Measurements from ENCODE around the gene MTPN.
A peak's percentile ranks its signal among the peaks of the same experiment; 100 is the strongest.

The MTPN gene

DNA sequence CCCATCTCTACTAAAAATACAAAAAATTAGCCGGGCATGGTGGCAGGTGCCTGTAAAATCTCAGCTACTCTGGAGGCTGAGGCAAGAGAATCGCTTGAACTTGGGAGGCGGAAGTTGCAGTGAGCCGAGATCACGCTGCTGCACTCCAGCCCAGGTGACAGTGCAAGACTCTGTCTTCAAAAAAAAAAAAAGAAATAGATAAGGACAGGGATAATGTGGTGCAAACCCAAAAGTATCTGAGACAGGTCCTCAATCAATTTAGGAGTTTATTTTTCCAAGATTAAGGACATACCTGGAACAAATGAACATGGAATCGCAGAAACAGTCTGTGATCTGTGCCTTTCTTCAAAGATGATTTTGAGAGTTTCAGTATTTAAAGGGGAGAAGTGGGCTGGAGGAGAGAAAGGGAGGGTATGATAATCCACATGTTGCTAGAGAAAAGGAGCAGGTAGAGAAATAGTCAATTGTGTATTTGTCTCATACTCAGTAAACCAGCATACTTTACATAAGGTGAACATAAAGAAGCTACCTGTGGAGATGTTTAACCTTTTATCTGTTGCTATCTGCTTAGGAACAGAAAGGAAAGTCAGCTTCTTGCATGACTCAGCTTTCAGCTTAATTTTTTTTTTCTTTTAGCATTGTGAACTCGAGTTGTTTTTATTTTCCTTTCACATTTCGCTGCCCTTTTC, 4.9 kb upstream of the MTPN start:
- no peak for DNase-seq (ENCODE audit: low spot score)

DNA sequence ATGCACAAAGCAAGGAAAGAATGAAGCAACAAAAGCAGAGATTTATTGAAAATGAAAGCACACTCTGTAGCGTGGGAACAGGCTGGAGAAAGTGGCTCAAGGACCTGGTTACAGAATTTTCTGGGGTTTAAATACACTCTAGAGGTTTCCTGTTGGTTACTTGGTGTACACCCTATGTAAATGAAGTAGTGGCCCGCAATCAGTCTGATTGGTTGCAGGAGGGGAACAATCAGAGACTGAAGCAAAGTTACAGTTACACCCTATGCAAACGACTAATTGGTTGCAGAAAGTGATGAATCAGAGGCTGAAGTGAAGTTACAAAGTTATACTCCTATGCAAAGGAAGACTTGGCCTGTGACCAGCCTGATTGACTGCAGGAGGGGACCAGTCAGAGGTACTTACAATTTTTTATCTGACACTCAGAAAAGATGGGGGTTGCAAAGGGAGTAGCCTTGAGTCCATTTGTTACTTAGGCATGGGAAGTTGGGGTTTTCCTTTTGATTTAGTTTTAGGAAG, 3.6 kb upstream of the MTPN start:
- DNase-seq (ENCODE audit: low spot score), result peak; percentile 11

DNA sequence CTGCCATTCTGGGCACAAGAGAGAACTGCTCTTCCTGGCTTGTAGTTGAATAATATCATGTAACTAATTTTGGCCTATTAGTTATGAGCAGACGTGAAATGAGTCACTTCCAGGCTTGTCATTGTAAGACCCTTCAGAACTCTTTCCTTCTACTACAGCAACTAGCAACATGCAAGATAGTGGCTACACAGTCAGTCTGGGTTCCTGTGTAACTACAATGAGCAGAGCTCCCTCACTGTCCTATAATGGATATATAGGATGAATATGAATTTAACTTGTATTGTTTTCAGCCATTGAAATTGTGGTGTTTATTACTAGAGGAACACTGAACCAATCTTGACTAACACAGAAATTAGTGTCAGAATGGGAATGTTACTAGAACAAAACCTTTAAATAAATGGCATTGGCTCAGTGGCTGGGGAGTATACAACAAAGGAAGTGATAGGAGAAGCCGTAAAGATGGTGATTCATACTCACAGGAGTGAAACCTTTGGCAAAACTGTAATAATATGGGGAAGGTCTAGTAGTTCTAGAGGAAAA, 2.9 kb upstream of the MTPN start:
- DNase-seq (ENCODE audit: low spot score), result no peak

DNA sequence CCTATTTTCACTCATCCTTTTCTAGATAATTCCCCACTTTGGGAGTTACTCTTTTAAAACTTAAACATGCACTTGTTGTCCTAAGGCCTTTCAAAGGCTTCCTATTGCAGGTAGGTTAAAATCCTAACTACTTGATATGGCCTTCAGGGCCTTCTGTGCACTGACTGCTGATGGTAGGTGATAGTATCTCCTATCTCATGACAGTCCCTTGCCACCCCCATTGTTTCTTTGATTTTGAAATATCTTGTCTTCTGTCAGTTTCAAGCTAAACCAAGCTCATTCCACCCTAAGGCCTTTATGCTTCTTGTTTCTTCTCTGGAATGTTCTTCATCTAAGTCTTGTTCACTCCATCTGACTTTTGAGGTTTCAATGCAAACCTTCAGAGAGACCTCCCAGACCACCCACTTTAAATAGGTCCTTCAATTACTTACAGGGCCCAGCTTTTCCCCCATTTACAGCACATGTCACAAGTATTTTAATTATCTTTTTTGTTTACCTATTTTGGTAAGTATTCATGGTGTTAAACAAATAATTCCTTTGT, 2.4 kb upstream of the MTPN start:
- DNase-seq (ENCODE audit: low spot score), result no peak

DNA sequence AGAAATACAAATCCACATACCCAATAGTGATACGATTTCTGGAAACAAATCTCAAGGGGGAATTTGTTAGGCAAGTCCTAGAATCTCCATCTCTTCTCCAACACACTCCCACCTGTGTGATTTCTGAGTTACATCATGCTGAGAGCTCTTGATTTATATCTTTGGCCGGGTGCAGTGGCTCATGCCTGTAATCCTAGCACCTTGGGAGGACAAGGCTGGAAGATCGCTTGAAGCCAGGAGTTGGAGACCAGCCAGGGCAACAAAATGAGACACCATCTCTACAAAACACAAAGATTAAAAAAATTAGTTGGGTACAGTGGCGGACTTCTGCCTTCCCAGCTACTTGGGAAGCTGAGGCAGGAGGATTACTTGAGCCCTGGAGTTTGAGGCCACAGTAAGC, 1.5 kb upstream of the MTPN start:
- DNase-seq (ENCODE audit: low spot score), result no peak

DNA sequence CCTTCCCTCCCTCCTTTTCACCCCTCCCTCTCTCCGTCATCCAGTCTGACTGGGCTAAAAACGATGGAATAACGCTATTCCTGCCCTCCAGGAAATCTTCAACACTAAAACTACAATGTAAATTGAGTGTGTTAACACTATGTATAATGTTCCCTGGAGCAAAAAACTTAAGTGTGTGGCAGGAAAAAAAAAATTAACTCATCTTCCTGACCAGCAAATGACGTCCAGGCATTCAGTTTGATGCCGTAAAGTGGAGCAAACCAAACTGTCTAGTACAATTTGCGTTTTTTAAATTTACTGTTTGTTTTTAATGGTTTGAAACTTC, 545 bp upstream of the MTPN start:
- DNase-seq (ENCODE audit: low spot score), result no peak

DNA sequence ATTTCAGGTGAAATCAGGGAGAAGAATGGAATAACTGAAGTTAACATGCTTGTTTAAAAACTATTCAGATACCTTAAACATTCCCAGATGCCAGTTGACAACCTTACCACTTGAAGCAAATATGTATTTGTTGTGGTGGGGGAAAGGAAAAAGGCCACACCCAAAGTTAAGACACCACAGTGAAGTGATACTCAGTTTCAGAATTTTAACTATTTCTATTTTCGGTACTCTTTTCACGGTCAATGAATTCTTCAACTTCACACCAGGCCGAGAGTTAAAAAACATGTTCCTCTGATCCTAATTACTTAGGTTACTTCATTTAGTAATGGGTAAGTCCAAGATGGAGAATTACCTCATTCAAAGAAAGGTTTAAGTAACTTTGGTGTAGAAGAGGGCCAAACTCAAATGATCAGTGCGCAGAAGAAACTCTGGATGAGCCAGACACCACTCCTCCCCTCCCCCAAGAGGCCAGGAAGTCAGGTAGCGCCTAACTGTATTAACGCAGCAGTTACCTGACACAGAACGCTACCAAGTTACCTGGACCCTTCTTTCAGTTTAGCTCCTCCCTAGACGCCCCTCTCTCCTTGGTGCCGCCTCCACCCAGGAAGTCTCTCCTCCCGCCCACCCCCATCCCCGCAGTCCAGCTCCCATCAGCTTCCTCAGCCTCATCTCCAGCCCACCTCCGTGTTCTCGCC, 700 bp downstream of the MTPN start:
- no peak for DNase-seq (ENCODE audit: low spot score)

DNA sequence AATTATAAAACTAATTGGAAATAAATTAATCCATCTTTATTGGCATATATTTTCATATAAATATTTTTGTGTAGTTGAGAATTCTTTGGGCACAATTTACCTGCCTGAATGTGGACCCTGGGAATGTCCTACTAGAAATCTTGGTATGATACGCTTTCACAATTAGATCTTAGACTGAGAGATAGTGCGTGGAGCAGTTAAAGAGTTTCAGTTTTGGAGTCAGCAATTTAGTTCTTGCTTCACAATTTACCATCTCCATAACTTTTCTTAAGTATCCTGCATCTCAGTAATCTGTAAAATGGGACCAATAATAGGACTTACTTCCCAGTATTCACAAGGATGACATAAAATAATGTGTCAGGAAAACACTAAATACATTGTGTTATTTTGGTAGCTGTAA, 2.0 kb downstream of the MTPN start:
- no peak for DNase-seq (ENCODE audit: low spot score)

DNA sequence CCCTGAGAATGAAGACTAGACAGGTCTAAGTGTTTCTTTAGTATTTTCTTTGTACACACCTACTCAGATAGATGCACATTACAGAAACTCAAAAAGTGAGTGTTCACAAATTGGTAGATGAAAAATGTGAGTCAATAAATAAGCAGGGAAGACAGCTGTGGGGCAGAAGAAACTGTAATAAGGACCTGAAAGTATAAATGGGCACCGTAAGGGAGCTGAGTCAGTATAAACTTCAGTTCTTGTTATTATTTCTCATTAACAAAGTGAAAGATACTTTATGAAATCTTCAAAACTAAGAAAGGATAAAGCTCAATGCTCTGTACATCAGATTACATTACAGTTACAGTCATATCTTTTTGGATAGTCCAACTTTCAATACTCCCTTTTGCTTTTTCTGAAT, 2.5 kb downstream of the MTPN start:
- DNase-seq (ENCODE audit: low spot score), result no peak

DNA sequence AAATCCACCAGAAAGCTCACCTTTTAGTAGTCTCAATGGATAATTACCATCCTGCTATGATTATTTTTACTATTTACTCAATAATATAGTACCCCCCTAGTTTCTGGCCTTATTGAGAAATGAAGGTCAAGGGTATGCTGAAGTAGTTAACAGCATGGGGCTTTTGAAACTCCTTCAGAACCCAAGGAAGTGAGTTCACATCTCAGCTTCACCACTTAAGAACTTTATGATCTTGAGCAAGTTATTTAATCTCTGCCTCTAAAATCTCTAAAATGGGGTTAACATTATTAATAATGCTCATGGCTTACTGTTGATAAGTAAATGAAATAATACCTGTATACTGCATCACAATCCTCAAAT, 5.8 kb downstream of the MTPN start:
- no peak for DNase-seq (ENCODE audit: low spot score)

DNA sequence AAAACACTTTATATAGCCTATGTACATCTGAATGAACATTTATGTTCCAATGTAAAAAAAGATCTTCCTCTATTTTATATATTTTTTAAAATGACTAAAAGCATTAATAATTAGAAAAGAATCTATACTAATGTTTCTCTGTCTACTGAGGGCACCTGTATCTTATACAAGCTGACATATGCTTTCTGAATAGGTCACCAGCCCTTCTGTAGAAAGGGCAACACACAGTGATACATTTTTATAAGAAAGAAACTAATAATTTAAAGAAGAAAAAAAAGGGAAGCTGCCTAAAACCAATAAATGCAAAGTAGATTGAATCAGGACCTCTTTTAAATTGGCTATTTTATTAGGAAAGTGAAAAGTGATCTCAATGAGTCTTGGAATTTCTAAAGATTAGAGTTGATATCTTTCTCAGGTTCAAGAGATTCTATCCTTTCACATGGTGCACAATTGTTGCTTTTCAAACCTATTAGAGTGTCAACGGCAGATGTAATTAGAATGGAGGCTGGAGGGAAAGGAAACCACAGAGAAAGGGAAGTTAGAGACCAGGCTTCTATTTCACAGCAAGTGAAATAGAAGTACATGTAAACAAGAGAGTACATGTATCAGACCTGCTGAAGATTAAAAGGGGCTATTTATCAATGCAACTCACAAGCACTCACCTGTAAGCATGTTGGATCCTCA, 6.3 kb downstream of the MTPN start:
- no peak for DNase-seq (ENCODE audit: low spot score)

DNA sequence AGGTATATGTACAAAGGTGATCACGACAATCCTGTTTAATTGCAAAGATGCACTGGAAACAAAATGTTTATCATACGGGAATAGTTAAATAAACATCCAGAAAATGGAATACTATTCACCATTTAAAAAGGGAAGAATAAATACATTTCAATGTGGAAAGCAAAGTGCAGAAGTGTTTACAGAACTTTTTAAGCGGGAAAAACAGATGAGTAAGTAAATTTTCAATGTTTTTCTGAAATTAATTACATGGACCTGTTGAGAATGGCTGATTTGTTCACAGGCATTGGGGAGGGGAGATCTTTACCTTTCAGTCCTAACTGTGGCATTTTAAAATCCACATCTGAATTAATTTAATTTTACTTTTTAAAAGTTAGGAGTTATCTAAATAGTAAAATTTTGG, 7.1 kb downstream of the MTPN start:
- DNase-seq (ENCODE audit: low spot score), result no peak

DNA sequence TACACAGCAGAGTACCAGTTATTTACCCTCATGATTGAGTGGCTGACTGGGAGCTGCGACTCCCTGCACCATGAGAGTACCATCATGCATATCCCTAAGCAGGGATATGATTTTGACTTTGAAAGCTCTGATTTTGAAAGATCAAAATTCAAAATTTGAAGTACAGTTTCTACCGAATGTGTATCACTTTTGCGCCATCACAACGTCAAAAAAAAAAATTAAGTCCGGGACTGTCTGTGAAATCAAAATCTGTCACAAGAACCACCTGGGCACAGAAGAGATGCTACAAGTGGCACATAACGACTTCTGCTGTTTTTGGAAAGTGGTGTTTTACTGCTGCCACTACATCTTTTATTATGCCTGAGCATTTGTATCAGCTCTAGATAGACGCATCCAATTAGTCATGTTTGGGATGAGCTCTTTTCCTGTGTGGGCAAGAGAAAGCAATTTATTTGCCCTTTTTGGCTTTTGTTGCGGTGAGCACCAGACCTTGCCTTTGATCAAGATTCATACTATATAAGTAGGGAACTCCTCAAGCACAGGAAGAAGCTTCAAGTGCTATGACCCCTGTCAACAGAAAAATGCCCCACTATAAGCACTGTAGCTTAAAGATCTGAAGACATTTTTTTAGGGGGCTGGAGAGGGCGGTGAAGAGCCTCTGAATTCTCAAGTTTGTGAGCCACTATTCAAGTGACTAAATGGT, 10.7 kb downstream of the MTPN start:
- DNase-seq (ENCODE audit: low spot score), result no peak

DNA sequence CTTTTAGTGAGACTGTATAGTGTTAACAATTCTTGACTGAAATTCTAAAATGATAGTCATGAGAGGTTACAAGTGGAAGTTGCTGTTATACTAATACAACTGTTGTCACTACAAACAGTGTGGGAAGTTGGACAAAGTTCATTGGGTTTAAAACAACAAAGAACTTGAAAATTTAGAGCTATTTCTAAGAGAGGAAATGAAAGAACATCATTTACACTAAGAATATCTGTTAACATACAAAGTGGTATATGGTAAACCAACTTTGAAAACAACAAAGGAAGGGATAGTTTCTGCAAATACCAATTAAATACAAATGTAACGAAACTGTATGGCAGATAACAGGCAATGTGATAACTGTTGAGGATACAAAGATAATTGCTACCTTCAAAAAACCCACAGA, 11.6 kb downstream of the MTPN start:
- DNase-seq (ENCODE audit: low spot score), result no peak

DNA sequence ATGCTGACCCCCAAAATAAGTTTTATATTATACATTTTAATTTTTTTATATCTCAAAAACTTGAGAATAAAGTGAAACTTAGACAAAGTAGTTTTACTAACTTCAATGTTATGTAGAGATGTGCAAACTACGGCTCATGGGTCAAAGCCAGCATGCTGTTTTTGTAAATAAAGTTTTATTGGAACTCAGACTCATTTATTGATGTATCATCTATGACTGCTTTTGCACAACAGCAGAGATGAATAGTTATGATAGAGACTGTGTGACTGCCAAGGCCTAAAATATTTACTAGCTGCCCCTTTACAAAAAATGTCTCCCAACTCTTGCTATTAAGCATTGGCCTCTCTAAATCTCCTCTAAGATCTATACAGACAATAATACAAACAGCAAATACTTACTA, 12.4 kb downstream of the MTPN start:
- no peak for DNase-seq (ENCODE audit: low spot score)

DNA sequence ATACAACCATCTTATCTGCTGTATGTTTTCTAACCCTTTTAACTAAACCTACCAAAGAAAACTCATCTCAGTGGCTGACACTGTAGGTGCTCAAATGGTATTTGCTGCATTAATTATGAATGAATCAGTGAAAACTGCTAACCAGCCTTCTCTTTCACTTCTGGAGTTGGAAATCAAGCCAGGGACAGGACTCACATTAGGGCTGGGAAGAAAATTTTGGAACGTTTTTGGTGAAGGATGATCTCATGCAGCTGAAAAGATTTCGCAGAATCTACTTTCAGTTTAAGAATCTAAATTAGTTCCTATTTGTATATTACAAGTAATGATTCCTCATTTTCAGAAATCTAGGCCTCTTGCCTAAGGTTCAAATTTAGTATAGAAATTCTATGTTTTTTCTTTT, 12.9 kb downstream of the MTPN start:
- peak; percentile 47 for DNase-seq (ENCODE audit: low spot score)

DNA sequence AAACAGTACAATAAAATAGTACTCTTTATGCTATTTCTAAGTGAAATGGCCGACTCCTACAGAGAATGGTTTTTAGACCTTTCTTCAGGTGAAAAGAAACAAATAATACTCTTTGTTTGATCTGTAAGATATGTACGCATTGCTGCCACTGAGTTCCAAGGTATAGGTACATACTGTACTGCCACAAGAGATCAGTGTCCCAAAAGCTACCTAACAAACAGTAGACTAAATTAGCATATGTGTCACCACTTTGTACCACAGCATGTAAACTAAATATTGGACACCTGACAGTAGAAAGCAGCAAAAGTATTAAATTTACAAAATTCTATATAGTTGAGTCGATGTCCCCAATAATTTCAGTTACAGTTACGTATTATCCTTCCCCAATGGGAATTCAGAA, 14.4 kb downstream of the MTPN start:
- no peak for DNase-seq (ENCODE audit: low spot score)

DNA sequence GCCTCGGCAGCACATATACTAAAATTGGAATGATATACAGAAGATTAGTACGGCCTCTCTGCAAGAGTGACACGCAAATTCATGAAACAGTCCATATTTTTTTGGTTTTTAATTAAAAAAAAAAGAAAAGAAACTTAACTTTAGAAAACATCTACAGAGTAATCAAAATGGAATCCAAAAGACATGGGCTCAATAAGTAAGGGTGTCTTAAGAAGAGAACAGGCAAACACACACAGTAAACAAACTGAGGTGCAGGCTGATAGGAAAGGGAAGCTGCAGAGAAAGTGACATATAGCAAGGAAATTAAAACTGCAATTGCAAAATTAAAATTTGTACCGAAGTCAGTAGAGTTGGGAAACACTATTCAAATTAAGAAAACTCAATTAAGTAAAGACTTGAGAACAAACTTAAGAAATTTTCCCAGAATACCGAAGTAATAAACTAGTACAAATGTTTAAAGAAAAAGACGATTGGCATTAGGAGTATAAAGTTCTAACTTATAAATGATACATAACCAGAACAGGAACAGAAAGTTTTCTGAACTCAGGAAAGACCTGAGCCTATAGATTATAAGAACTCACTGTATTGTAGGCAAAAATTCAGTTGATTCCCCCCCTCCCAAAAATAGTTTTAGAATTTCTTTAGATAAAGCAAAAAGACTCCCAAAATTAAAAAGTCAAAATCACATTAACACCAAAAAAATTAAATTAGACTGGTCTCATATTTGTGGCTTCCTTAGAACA, 16.3 kb downstream of the MTPN start:
- no peak for DNase-seq (ENCODE audit: low spot score)

DNA sequence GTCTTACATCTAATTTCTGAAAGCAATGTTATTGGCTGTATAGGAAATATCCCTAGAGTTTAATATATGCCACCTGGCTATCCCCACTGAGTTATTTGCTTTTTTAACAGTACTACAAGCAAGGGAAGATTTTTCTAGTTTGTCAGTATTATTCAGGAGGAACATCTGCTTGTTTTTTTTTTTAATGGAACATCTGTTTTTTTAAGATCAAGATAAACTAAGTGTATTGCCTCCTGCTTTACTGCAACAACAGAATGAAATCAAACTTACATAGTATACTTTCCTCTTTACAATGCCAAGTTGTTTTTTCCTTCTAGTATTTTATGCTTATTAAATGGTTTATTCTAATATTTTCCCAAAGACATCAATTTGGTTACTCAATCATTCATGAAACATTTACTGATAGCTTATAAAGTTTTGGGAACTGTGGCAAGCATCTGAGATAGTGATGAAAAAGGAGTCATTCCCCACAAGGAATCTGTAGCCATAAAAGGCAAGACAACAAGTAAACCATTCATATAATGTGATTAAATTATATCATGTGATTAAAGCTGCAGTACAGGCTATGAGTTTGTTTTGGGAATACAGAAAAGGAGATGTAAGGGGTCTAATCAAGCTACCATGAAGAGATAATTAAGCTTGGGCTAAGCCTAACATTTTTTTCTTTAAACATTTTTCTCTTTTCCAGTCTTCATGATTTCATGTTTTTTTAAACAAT, 17.4 kb downstream of the MTPN start:
- DNase-seq (ENCODE audit: low spot score), result no peak

DNA sequence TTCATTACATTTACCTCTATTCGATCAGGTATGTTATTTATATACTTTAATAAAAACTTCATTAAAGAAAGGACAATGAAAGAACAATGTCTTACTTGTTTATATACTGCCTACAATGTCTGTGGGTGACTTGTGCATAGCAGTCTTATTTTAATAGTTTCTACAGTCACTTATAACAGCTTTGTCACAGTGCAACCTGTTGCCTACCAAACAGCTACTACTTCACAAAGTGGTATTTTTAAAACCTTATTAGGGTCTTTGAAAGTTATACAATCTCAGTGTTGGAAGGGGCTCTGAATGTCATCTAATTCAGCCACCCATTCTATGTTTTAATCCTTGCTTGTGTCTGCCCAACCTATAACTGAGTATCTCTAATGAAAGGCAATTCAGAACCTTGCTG, 19.0 kb downstream of the MTPN start:
- DNase-seq (ENCODE audit: low spot score), result no peak

DNA sequence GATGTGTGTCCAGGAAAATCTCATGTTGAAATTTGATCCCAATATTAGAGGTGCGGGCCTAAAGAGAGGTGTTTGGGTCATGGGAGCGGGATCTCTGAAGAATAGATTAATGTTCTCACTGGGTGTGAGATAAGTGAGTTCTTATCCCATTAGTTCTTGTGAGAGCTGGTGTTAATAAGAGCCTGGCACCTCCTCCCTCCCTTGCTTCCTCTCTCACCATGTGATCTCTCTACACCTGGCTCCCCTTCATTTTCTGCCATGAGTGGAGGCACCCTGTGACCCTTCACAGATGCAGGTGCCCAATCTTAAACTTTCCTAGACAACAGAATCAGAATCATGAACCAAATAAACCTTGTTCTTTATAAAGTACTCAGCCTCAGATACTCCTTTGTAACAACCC, 19.5 kb downstream of the MTPN start:
- no peak for DNase-seq (ENCODE audit: low spot score)
